WTC11 (cell line): ENCODE results near the gene SEZ6L. TPM values are rescaled to one million over a fixed set of nuclear protein-coding genes. Genes with fewer than 3 reads are reported as not detected.

Source experiments
- ATAC-seq: fragments of 200-7000 bp; cut with Tn5 transposase; 2 replicates; pipeline ENCODE4 v1.10.0; 2021; ENCODE audit warnings: mild to moderate bottlenecking, moderate library complexity
- CTCF ChIA-PET: fragments of 300-600 bp; sonication (Branson Sonifier 250); formaldehyde crosslinking; loops from one replicate; lab custom pipeline; 2021; ENCODE audit warnings: antibody characterized with exemption; lab: Charles Lee
- POLR2A ChIA-PET: fragments of 350-600 bp; sonication (Branson Sonifier 250); formaldehyde crosslinking; loops from one replicate; lab custom pipeline; 2021; ENCODE audit warnings: antibody characterized with exemption; lab: Charles Lee
- DNase-seq: peaks from one replicate; pipeline ENCODE4 v3.0.0; 2021; ENCODE audit warnings: low spot score
- H3K27ac Mint-ChIP-seq: 2 replicates; pipeline ENCODE4 v1.8.0; 2021; ENCODE audit warnings: mixed read lengths
- H3K27me3 Mint-ChIP-seq: 2 replicates; pipeline ENCODE4 v1.8.0; 2021; ENCODE audit warnings: low read depth, mild to moderate bottlenecking, moderate library complexity, mixed read lengths
- H3K36me3 Mint-ChIP-seq: 2 replicates; pipeline ENCODE4 v1.8.0; 2021; ENCODE audit warnings: mixed read lengths
- H3K4me1 Mint-ChIP-seq: 2 replicates; pipeline ENCODE4 v1.8.0; 2022; ENCODE audit warnings: mixed read lengths
- H3K4me3 Mint-ChIP-seq: 2 replicates; pipeline ENCODE4 v1.8.0; 2021; ENCODE audit warnings: mild to moderate bottlenecking, moderate library complexity, mixed read lengths
- H3K9me3 Mint-ChIP-seq: 2 replicates; pipeline ENCODE4 v1.8.0; 2021; ENCODE audit warnings: mixed read lengths
- ATF3 ChIP-seq: sonication (generic); formaldehyde crosslinking; conservative IDR thresholded peaks from 2 replicates; pipeline ENCODE4 v1.8.1; 2022; ENCODE audit warnings: mild to moderate bottlenecking, missing genetic modification reagents
- CBFB ChIP-seq: sonication (generic); formaldehyde crosslinking; IDR thresholded peaks from 2 replicates; pipeline ENCODE4 v1.8.1; 2022; ENCODE audit warnings: mild to moderate bottlenecking, low read depth, missing genetic modification reagents
- CTCF ChIP-seq: fragments of 200-600 bp; IDR thresholded peaks from 2 replicates; pipeline ENCODE4 v1.8.0; 2022; ENCODE audit warnings: antibody characterized with exemption
- ESRRA ChIP-seq: sonication (generic); formaldehyde crosslinking; IDR thresholded peaks from 2 replicates; pipeline ENCODE4 v1.8.1; 2022; ENCODE audit warnings: mild to moderate bottlenecking, missing genetic modification reagents, borderline replicate concordance
- FOXP1 ChIP-seq: sonication (generic); formaldehyde crosslinking; IDR thresholded peaks from 2 replicates; pipeline ENCODE4 v1.8.0; 2022; ENCODE audit warnings: missing genetic modification reagents, mild to moderate bottlenecking, moderate library complexity, borderline replicate concordance
- IRF1 ChIP-seq: sonication (generic); formaldehyde crosslinking; IDR thresholded peaks from 2 replicates; pipeline ENCODE4 v1.8.0; 2023; ENCODE audit warnings: missing genetic modification reagents
- JAZF1 ChIP-seq: fragments of 250-450 bp; sonication (Bioruptor Pico); IDR thresholded peaks from 2 replicates; pipeline ENCODE4 v1.9.0; 2021; ENCODE audit warnings: moderate library complexity, mild to moderate bottlenecking, inconsistent platforms
- MAX ChIP-seq: sonication (generic); formaldehyde crosslinking; IDR thresholded peaks from 2 replicates; pipeline ENCODE4 v1.8.0; 2022; ENCODE audit warnings: mild to moderate bottlenecking, missing genetic modification reagents
- NFE2L1 ChIP-seq: sonication (generic); formaldehyde crosslinking; IDR thresholded peaks from 2 replicates; pipeline ENCODE4 v1.8.1; 2023; ENCODE audit warnings: missing genetic modification reagents
- NFYB ChIP-seq: sonication (generic); formaldehyde crosslinking; conservative IDR thresholded peaks from 2 replicates; pipeline ENCODE4 v1.8.0; 2022; ENCODE audit warnings: low read depth, missing genetic modification reagents
- NR1H2 ChIP-seq: sonication (generic); formaldehyde crosslinking; IDR thresholded peaks from 2 replicates; pipeline ENCODE4 v1.9.0; 2021; ENCODE audit warnings: mild to moderate bottlenecking, moderate library complexity, missing genetic modification reagents
- NR3C1 ChIP-seq: sonication (generic); formaldehyde crosslinking; conservative IDR thresholded peaks from 2 replicates; pipeline ENCODE4 v1.8.1; 2023; ENCODE audit warnings: low read depth, mild to moderate bottlenecking, missing genetic modification reagents
- RELA ChIP-seq: sonication (generic); formaldehyde crosslinking; IDR thresholded peaks from 2 replicates; pipeline ENCODE4 v1.8.1; 2022; ENCODE audit warnings: missing genetic modification reagents, mild to moderate bottlenecking, borderline replicate concordance
- RORB ChIP-seq: fragments of 250-450 bp; sonication (Bioruptor Pico); IDR thresholded peaks from 2 replicates; pipeline ENCODE4 v1.9.0; 2021; ENCODE audit warnings: mild to moderate bottlenecking
- SOX15 ChIP-seq: fragments of 250-450 bp; sonication (Bioruptor Pico); IDR thresholded peaks from 2 replicates; pipeline ENCODE4 v1.9.0; 2021; ENCODE audit warnings: mild to moderate bottlenecking
- TCF7 ChIP-seq: sonication (generic); formaldehyde crosslinking; IDR thresholded peaks from 2 replicates; pipeline ENCODE4 v1.8.0; 2022; ENCODE audit warnings: mild to moderate bottlenecking, low read depth, missing genetic modification reagents, moderate library complexity
- USF1 ChIP-seq: sonication (generic); formaldehyde crosslinking; IDR thresholded peaks from 2 replicates; pipeline ENCODE4 v1.8.0; 2022; ENCODE audit warnings: mild to moderate bottlenecking, missing genetic modification reagents
- USF2 ChIP-seq: sonication (generic); formaldehyde crosslinking; IDR thresholded peaks from 2 replicates; pipeline ENCODE4 v1.8.1; 2023; ENCODE audit warnings: mild to moderate bottlenecking, missing genetic modification reagents, moderate library complexity
- ZNF121 ChIP-seq: sonication (generic); formaldehyde crosslinking; IDR thresholded peaks from 2 replicates; pipeline ENCODE4 v1.8.0; 2023; ENCODE audit warnings: missing genetic modification reagents
- ZNF232 ChIP-seq: sonication (generic); formaldehyde crosslinking; IDR thresholded peaks from 2 replicates; pipeline ENCODE4 v1.8.0; 2022; ENCODE audit warnings: mild to moderate bottlenecking, missing genetic modification reagents
- ZNF396 ChIP-seq: fragments of 250-450 bp; sonication (Bioruptor Pico); IDR thresholded peaks from 2 replicates; pipeline ENCODE4 v1.8.0; 2021; ENCODE audit warnings: mild to moderate bottlenecking, moderate library complexity, borderline replicate concordance
- ZNF416 ChIP-seq: fragments of 250-450 bp; sonication (Bioruptor Pico); IDR thresholded peaks from 2 replicates; pipeline ENCODE4 v1.9.0; 2021; ENCODE audit warnings: mild to moderate bottlenecking, inconsistent platforms
- ZNF671 ChIP-seq: fragments of 250-450 bp; sonication (Bioruptor Pico); IDR thresholded peaks from 2 replicates; pipeline ENCODE4 v1.8.0; 2021; ENCODE audit warnings: mild to moderate bottlenecking
- total RNA-seq: library from RNA; stranded (reverse); gene quantifications from 3 replicates; pipeline ENCODE4 v1.2.3, GENCODE V29; 2021

SEZ6L gene
- total RNA-seq, 1 experiment from 2014 or later: 0.57 TPM

- TF ChIP-seq CTCF (peak; percentile 93), SOX15 (no peak), NFYB (CRISPR knock-in tag) (0 out of 2 replicates have a peak, but pooled peaks have one; percentile 34), USF1 (no peak), FOXP1 (CRISPR knock-in tag) (no peak), CBFB (CRISPR knock-in tag) (no peak), IRF1 (CRISPR knock-in tag) (no peak), ATF3 (CRISPR knock-in tag) (no peak)
Measured at GRCh38 chr22:26330971-26331625, 161.8 kb downstream of the SEZ6L start (continued).

- no peaks in the 10 kb centered on the region for H3K4me1 Mint-ChIP-seq
- DNase-seq (no peak), ATAC-seq (no peak)
- H3K27me3 Mint-ChIP-seq: peaks cover 28% of the 10 kb centered on the region
- no peaks in the 10 kb centered on the region for H3K36me3 Mint-ChIP-seq
- no peaks in the 10 kb centered on the region for H3K9me3 Mint-ChIP-seq
- POLR2A ChIA-PET: no interaction called here
- H3K4me3 Mint-ChIP-seq: no peak overlapping the region
- H3K27ac Mint-ChIP-seq: no peak overlapping the region
- CTCF ChIA-PET: interaction anchor here (1.0 to 6.4 kb wide), 2 partner anchors 131 to 159 kb away, joined by 3 to 150 read pairs; no protein-coding TSS in a partner anchor
- TF ChIP-seq ZNF121 (CRISPR knock-in tag) (no peak), NFE2L1 (no peak), RELA (CRISPR knock-in tag) (no peak), RORB (no peak), ZNF396 (CRISPR knock-in tag) (no peak), USF2 (CRISPR knock-in tag) (no peak), ZNF232 (CRISPR knock-in tag) (no peak), ZNF671 (CRISPR knock-in tag) (no peak), CTCF (no peak), ESRRA (CRISPR knock-in tag) (no peak), ZNF416 (no peak), NR3C1 (CRISPR knock-in tag) (no peak), JAZF1 (no peak), NR1H2 (CRISPR knock-in tag) (no peak), USF1 (no peak), MAX (CRISPR knock-in tag) (no peak), TCF7 (CRISPR knock-in tag) (no peak)
Measured at GRCh38 chr22:26333088-26333800, 164.0 kb downstream of the SEZ6L start.
